Hepatocyte (in vitro differentiated cells): ENCODE measurements around the gene ENTPD2. TPM values are rescaled to one million over a fixed set of nuclear protein-coding genes. Genes with fewer than 3 reads are reported as not detected.

Experiments used
- DNase-seq: peaks from one replicate; pipeline ENCODE4 v3.0.0-alpha.2; 2016; ENCODE audit warnings: low spot score
- H2AFZ ChIP-seq: fragments of 200-600 bp; sonication (generic); 2 replicates; pipeline ENCODE4 v1.6.0; 2016; ENCODE audit warnings: antibody characterized with exemption, mild to moderate bottlenecking
- H3K27ac ChIP-seq: fragments of 200-600 bp; sonication (generic); 2 replicates; pipeline ENCODE4 v1.5.1; 2016; ENCODE audit warnings: mild to moderate bottlenecking
- H3K27me3 ChIP-seq: fragments of 200-600 bp; sonication (generic); 2 replicates; pipeline ENCODE4 v1.6.1; 2016
- H3K36me3 ChIP-seq: fragments of 200-600 bp; sonication (generic); replicated peaks from 2 replicates; pipeline ENCODE4 v1.5.1; 2016; ENCODE audit warnings: low read depth; ENCODE audit not compliant: insufficient read depth
- H3K4me1 ChIP-seq: fragments of 200-600 bp; sonication (generic); 2 replicates; pipeline ENCODE4 v1.5.1; 2016; ENCODE audit warnings: mild to moderate bottlenecking, moderate library complexity; ENCODE audit not compliant: insufficient read depth
- H3K4me2 ChIP-seq: fragments of 200-600 bp; sonication (generic); 2 replicates; pipeline ENCODE4 v1.6.0; 2016
- H3K4me3 ChIP-seq: fragments of 200-600 bp; sonication (generic); 2 replicates; pipeline ENCODE4 v1.5.1; 2016; ENCODE audit warnings: mild to moderate bottlenecking
- H3K79me2 ChIP-seq: fragments of 200-600 bp; sonication (generic); 2 replicates; pipeline ENCODE4 v1.6.0; 2017; ENCODE audit warnings: mild to moderate bottlenecking
- H3K9me2 ChIP-seq: fragments of 200-600 bp; sonication (generic); replicated peaks from 2 replicates; pipeline ENCODE4 v1.6.0; 2017; ENCODE audit warnings: mild to moderate bottlenecking; ENCODE audit not compliant: insufficient read depth
- H3K9me3 ChIP-seq: fragments of 200-600 bp; sonication (generic); 2 replicates; pipeline ENCODE4 v1.5.1; 2016; ENCODE audit warnings: low read depth, mild to moderate bottlenecking
- H4K20me1 ChIP-seq: fragments of 200-600 bp; sonication (generic); 2 replicates; pipeline ENCODE4 v1.6.0; 2016; ENCODE audit warnings: mild to moderate bottlenecking; ENCODE audit not compliant: insufficient read depth, poor library complexity, severe bottlenecking
- CTCF ChIP-seq: fragments of 200-600 bp; sonication (generic); IDR thresholded peaks from 2 replicates; pipeline ENCODE4 v1.5.1; 2016; ENCODE audit warnings: antibody characterized with exemption, mild to moderate bottlenecking; ENCODE audit not compliant: poor library complexity
- EZH2 ChIP-seq: fragments of 200-600 bp; sonication (generic); IDR thresholded peaks from 2 replicates; pipeline ENCODE4 v1.6.1; 2016; ENCODE audit warnings: antibody characterized with exemption, mild to moderate bottlenecking, borderline replicate concordance
- EZH2phosphoT487 ChIP-seq: fragments of 200-600 bp; sonication (generic); IDR thresholded peaks from one replicate; pipeline ENCODE4 v1.6.1; 2018; ENCODE audit warnings: antibody characterized with exemption, mild to moderate bottlenecking, low read depth, moderate library complexity; ENCODE audit not compliant: unreplicated experiment, severe bottlenecking
- WGBS: methylation state at CpG from one replicate; pipeline ENCODE4 v1.1.6; 2016; ENCODE audit warnings: low lambda C conversion rate; ENCODE audit errors: missing lambda C conversion rate; 5-methylcytosine and 5-hydroxymethylcytosine counted together
- polyA plus RNA-seq: library from polyadenylated mRNA; unstranded; fragments of >200 nt; fragmentation: Nextera tagmentation; extraction: Ambion mirVana; gene quantifications from 2 replicates; pipeline ENCODE4 v1.2.1, GENCODE V29; 2016
- total RNA-seq: library from RNA; depleted of rRNA; stranded (reverse); fragments of >200 nt; gene quantifications from 2 replicates; pipeline ENCODE4 v1.2.3, GENCODE V29; 2014

Gene ENTPD2
- total and polyA plus RNA-seq, 2 experiments from 2014 or later: 1.1 to 1.8 TPM

DNA sequence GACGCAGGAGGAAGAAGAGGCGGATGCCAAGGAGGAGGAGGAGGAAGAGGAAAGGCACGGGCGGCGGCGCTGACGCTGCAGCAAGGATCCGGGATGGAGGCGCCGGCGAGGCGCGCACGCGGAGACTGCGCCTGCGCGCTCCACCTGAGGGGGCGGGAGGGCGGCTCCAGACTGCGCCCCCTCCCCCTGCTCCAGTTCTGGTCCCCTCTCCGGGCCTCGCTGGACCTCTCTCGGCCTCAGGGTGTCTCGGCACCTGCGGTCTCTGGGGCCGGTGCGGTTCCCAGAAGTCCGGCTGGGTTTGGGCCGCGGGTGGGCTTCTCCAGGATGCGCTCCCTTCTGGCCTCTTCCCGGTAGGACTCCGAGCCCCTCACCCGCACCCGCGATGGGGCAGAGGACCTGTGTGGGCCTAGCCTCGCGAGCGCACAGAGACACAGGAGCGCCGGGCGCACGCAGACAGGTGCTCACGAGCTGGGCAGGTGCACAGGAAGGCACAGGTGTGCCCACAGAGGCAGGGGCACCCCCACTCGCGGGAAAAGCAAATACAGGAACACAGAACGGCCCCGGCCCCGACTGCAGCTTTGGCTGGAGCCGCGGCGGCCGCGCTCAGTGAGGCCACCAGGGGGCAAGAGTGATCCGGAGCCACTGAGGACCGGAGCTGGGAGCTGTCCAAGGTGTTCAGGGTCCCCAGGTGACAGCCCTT lies 7.6 kb downstream of the ENTPD2 start, which contains the start of gene NPDC1:
Gene NPDC1 (minus strand): TSS at position 90 of the 700 bp plus-strand sequence. CDS start 188 bp downstream, outside the sequence.
- H3K27me3 ChIP-seq: peaks cover 32% of the 10 kb centered on the region

DNA sequence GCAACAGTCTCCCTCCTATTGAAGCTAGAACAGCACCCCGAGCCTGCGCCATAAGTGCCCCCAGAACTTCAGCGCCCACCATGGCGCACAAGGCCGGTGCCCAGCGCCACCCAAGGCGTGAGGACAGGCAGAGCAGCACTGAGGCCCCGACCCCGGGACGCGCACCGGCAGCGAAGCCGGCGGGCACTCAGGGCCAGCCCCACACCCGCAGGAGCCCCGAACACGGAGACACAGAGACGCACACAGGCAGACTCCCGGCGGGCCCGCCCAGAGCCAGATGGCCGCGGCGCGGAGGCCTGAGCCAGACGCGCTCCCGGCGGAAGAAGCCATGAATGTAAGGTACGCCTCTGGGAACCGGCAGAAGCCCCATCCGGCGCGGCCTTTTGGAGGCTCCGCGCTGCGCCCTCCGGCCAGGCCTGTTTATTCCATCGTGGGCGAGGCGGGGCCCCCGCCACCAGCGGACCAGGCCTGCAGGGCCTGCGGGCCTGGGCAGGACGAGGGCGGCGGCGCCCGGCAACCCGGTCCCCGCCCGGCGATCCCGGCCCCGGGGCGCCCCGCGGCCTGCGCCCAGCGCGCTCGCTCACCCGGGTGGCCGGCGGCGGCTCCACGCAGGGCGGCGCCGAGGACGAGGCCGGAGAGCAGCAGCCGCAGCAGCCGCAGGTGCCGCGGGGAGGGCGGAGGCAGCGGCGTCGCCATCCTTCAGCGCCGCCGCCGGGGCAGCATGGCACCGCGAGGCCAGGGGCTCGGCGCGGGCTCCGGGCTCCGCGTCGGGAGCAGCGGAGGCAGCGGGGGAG lies 8.4 kb downstream of the ENTPD2 start:
- peak; percentile 55 for DNase-seq
- no peaks in the 10 kb centered on the region for H3K9me2 ChIP-seq
- 6% methylated on average over 76 of the region's 96 CpGs for WGBS
- peaks cover 13% of the 10 kb centered on the region for H4K20me1 ChIP-seq
- H3K9me3 ChIP-seq: no peaks in the 10 kb centered on the region
- H3K4me1 ChIP-seq: peaks cover 5% of the 10 kb centered on the region
- no peak overlapping the region for H3K27ac ChIP-seq
- H2AFZ ChIP-seq: peak overlapping the region; percentile 94
- H3K4me3 ChIP-seq: peak overlapping the region; percentile 85
- peaks cover 29% of the 10 kb centered on the region for H3K27me3 ChIP-seq
- peaks cover 3% of the 10 kb centered on the region for H3K79me2 ChIP-seq
- no peaks in the 10 kb centered on the region for H3K36me3 ChIP-seq
- H3K4me2 ChIP-seq: peak overlapping the region; percentile 100
- TF ChIP-seq CTCF (no peak), EZH2 (peak; percentile 32), EZH2phosphoT487 (no peak)

More for the DNA sequence above, 7.6 kb downstream of the ENTPD2 start, which contains the start of gene NPDC1:
- H3K79me2 ChIP-seq: peaks cover 3% of the 10 kb centered on the region
- H3K4me1 ChIP-seq: peaks cover 5% of the 10 kb centered on the region
- no peaks in the 10 kb centered on the region for H3K9me2 ChIP-seq
- peak; percentile 94 for DNase-seq
- peak within 1 kb of the TSS; percentile 85 for H3K4me3 ChIP-seq
- peaks cover 13% of the 10 kb centered on the region for H4K20me1 ChIP-seq
- H2AFZ ChIP-seq: peak within 1 kb of the TSS; percentile 94
- H3K36me3 ChIP-seq: no peaks in the 10 kb centered on the region
- peak within 1 kb of the TSS; percentile 100 for H3K4me2 ChIP-seq
- WGBS: 2% methylated on average over 38 of the region's 57 CpGs
- no peak for TF ChIP-seq EZH2phosphoT487
- no peak for TF ChIP-seq EZH2
- TF ChIP-seq CTCF: peak; percentile 79
- H3K27ac ChIP-seq: no peak within 1 kb of the TSS
- H3K9me3 ChIP-seq: no peaks in the 10 kb centered on the region

- Histone ChIP-seq H3K9me3 (no peaks in the 10 kb centered on the region), H3K9me2 (no peaks in the 10 kb centered on the region), H3K4me3 (peak overlapping the region; percentile 33), H3K4me2 (peak overlapping the region; percentile 100), H3K27ac (no peak overlapping the region), H3K27me3 (peaks cover 27% of the 10 kb centered on the region), H3K79me2 (peaks cover 3% of the 10 kb centered on the region), H2AFZ (no peak overlapping the region), H3K36me3 (no peaks in the 10 kb centered on the region), H4K20me1 (peaks cover 13% of the 10 kb centered on the region), H3K4me1 (peaks cover 5% of the 10 kb centered on the region)
- TF ChIP-seq CTCF: no peak
- TF ChIP-seq EZH2: no peak
- TF ChIP-seq EZH2phosphoT487: no peak
- 74% methylated on average over 18 of the region's 18 CpGs for WGBS
- no peak for DNase-seq
Measured at GRCh38 chr9:137044502-137045177, 9.2 kb downstream of the ENTPD2 start.
